Stomach (tissue), 4 donors: ENCODE results near the gene ST6GALNAC5.

Experiments
- CTCF ChIP-seq, 7 experiments: fragments of 450-650 bp in 4 of 7; fragments of 200-600 bp in 3 of 7; sonication (generic) in 3 of 7; IDR thresholded peaks; one replicate each; pipeline ENCODE4 v1.5.1; 2016 to 2019; ENCODE audit warnings: antibody characterized with exemption in 7 of 7, control low read depth in 2 of 7, mild to moderate bottlenecking in 1 of 7
- POLR2A ChIP-seq, 4 donors: fragments of 450-650 bp; IDR thresholded peaks; one replicate each; pipeline ENCODE4 v1.6.1; 2016; ENCODE audit warnings: antibody characterized with exemption in 4 of 4, control low read depth in 2 of 4, mild to moderate bottlenecking in 1 of 4, moderate library complexity in 1 of 4
- POLR2AphosphoS5 ChIP-seq, 3 donors: sonication (generic); formaldehyde crosslinking; IDR thresholded peaks; one replicate each; pipeline ENCODE4 v1.6.1; 2016; ENCODE audit warnings: antibody characterized with exemption in 3 of 3

- no peak for TF ChIP-seq CTCF (IDR thresholded peaks at IDR 0.05)
- no peak for TF ChIP-seq POLR2AphosphoS5 (IDR thresholded peaks at IDR 0.05)
- no peak for TF ChIP-seq POLR2A (IDR thresholded peaks at IDR 0.05)
These were observed 177.0 kb downstream of the ST6GALNAC5 start for GRCh38 chr1:77044133-77044849.
